ENCODE measurements around the gene CIDEB.

Gene CIDEB

GRCh38 chr14:24261969-24262327 is 45.8 kb downstream of the CIDEB start:
- no peak overlapping the region for H3K4me3 ChIP-seq (ENCODE audit: low read depth, low read length)
- TF ChIP-seq CTCF (IDR thresholded peaks at IDR 0.05; ENCODE audit: borderline replicate concordance, insufficient read depth, low read depth, low read length): no peak

GRCh38 chr14:24261256-24261968 is 46.4 kb downstream of the CIDEB start:
- no peak for TF ChIP-seq CTCF (IDR thresholded peaks at IDR 0.05; ENCODE audit: borderline replicate concordance, insufficient read depth, low read depth, low read length)
- H3K4me3 ChIP-seq (ENCODE audit: low read depth, low read length): no peak overlapping the region

GRCh38 chr14:24260780-24261157 is 47.0 kb downstream of the CIDEB start:
- H3K4me3 ChIP-seq (ENCODE audit: low read depth, low read length): no peak overlapping the region
- no peak for TF ChIP-seq CTCF (IDR thresholded peaks at IDR 0.05; ENCODE audit: borderline replicate concordance, insufficient read depth, low read depth, low read length)

- no peak for TF ChIP-seq CTCF (IDR thresholded peaks at IDR 0.05; ENCODE audit: borderline replicate concordance, insufficient read depth, low read depth, low read length)
- H3K4me3 ChIP-seq (ENCODE audit: low read depth, low read length): no peak overlapping the region
Observed at GRCh38 chr14:24260026-24260779, 47.6 kb downstream of the CIDEB start.

- no peak for TF ChIP-seq CTCF (IDR thresholded peaks at IDR 0.05; ENCODE audit: borderline replicate concordance, insufficient read depth, low read depth, low read length)
Observed at GRCh38 chr14:24259282-24260025, 48.3 kb downstream of the CIDEB start.

GRCh38 chr14:24258548-24259265 is 49.1 kb downstream of the CIDEB start:
- no peak overlapping the region for H3K4me3 ChIP-seq (ENCODE audit: low read depth, low read length)
- no peak for TF ChIP-seq CTCF (IDR thresholded peaks at IDR 0.05; ENCODE audit: borderline replicate concordance, insufficient read depth, low read depth, low read length)

More at GRCh38 chr14:24259282-24260025, 48.3 kb downstream of the CIDEB start:
- H3K4me3 ChIP-seq (ENCODE audit: low read depth, low read length): no peak overlapping the region

All from GM12875 (cell line).